Stomach smooth muscle (tissue), 2 donors: ENCODE data around the gene ZIM2.
A peak's percentile ranks its signal among the peaks of the same experiment; 100 is the strongest.
"Not testable (repeated sequence)": the region's sequence is repeated elsewhere in the genome, so short reads cannot be mapped to it uniquely, and the experiment has no call there.

Source experiments
- H3K27ac ChIP-seq: one replicate; pipeline ENCODE4 v1.7.0; 2013; ENCODE audit warnings: mild to moderate bottlenecking, low read length, inconsistent platforms
- H3K27me3 ChIP-seq, 2 donors: one replicate each; pipeline ENCODE4 v1.7.0; 2013; ENCODE audit warnings: low read length in 2 of 2; ENCODE audit not compliant: insufficient read depth in 2 of 2, control insufficient read depth in 1 of 2
- H3K36me3 ChIP-seq, 2 donors: one replicate each; pipeline ENCODE4 v1.7.0; 2013; ENCODE audit warnings: low read length in 2 of 2; ENCODE audit not compliant: control insufficient read depth in 2 of 2, insufficient read depth in 2 of 2
- H3K4me1 ChIP-seq: one replicate; pipeline ENCODE4 v1.7.0; 2013; ENCODE audit warnings: low read length; ENCODE audit not compliant: control insufficient read depth, insufficient read depth
- H3K4me3 ChIP-seq, 2 donors: one replicate each; pipeline ENCODE4 v1.7.0; 2013; ENCODE audit warnings: low read length in 2 of 2
- H3K9ac ChIP-seq, 2 donors: one replicate each; pipeline ENCODE4 v1.7.0; 2013; ENCODE audit warnings: low read length in 2 of 2, mild to moderate bottlenecking in 1 of 2
- H3K9me3 ChIP-seq, 2 donors: one replicate each; pipeline ENCODE4 v1.7.0; 2013; ENCODE audit warnings: low read length in 2 of 2; ENCODE audit not compliant: control insufficient read depth in 2 of 2
- donor health status: healthy.
- donor health status: Pancreatic carcinoma.

ZIM2 gene

GRCh38 chr19:56866538-56866937, 26.0 kb upstream of the ZIM2 start:
- Histone ChIP-seq H3K27ac (no peak overlapping the region), H3K4me1 (no peaks in the 10 kb centered on the region), H3K9ac (no peak overlapping the region), H3K9me3 (peaks cover 3 to 6% of the 10 kb centered on the region in 2 donors), H3K4me3 (no peak overlapping the region), H3K27me3 (no peaks in the 10 kb centered on the region), H3K36me3 (no peaks in the 10 kb centered on the region)

DNA sequence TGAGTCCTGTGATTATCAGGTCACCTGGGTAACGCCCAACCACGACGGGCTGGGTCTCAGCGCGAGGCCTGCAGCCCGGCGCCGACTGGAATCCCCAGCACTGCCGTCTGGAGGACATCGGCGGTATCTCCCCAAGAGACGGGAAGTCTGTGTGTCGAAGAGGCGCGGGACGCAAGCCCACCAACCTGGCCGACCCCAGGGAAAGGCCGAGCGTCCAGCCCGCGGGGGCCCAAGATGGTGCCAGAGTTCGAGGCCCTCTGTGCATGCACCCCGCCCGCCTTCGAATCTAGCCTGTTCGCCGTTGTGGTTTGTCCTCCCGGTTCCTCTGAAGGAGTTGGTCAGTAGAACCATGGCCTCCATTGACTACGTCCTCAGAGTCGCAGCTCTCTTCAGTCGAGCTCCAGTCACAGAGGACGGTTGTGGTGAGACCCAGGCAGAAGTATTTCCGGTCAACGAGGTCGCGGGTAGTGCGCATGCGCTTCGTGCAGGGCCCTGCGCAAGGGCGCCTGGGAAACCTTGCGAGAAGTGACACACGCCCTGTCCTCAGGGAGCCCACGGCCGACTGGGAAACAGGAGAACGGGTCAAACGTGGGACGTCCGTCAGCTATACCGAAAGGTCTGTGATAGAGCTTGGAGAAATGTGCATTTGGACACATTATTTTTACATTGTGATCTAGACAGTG, 24.1 kb upstream of the ZIM2 start:
- Histone ChIP-seq H3K4me1 (no peaks in the 10 kb centered on the region), H3K36me3 (no peaks in the 10 kb centered on the region), H3K27me3 (peaks cover 0 to 2% of the 10 kb centered on the region in 2 donors), H3K4me3 (no peak overlapping the region), H3K9ac (no peak overlapping the region), H3K27ac (no peak overlapping the region), H3K9me3 (peaks cover 3 to 6% of the 10 kb centered on the region in 2 donors)

DNA sequence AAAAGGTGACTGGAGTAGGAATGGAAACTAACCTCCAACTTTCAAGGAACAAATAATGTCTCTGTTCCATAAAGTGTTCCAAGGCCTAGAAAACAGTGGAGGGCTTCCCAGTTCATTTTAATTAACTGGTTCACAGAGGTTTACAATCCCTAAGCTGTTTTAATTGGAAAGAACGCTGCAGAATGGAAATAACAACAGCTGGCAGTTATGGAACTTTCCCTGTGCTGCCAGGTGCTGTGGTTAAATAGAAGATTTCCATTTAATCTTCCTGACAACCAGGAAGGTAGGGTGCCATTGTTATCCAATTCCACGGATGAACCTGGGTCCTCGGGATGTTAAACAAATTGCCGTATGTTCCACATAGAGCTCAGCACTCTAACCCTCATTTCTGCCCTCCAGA, 22.2 kb upstream of the ZIM2 start:
- H3K9ac ChIP-seq, result no peak overlapping the region
- no peak overlapping the region for H3K4me3 ChIP-seq
- no peaks in the 10 kb centered on the region for H3K4me1 ChIP-seq
- H3K9me3 ChIP-seq, result peaks cover 3 to 6% of the 10 kb centered on the region in 2 donors
- peaks cover 0 to 2% of the 10 kb centered on the region in 2 donors for H3K27me3 ChIP-seq
- no peak overlapping the region for H3K27ac ChIP-seq
- no peaks in the 10 kb centered on the region for H3K36me3 ChIP-seq

DNA sequence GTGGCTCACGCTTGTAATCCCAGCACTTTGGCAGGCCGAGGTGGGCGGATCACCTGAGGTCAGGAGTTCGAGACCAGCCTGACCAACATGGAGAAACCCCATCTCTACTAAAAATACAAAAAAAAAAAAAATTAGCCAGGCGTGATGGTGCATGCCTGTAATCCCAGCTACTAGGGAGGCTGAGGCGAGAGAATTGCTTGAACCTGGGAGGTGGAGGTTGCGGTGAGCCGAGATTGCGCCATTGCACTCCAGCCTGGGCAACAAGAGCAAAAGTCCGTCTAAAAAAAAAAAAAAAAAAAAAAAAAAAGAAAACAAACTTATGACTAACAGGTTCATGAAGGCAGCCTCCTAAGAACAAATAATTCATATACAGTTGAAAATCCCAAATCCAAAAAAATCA, 19.9 kb upstream of the ZIM2 start:
- H3K27me3 ChIP-seq, H3K27ac ChIP-seq, H3K9ac ChIP-seq, H3K4me3 ChIP-seq, H3K4me1 ChIP-seq, H3K9me3 ChIP-seq, H3K36me3 ChIP-seq: not testable (repeated sequence)

GRCh38 chr19:56858026-56858425, 17.5 kb upstream of the ZIM2 start:
- H3K9me3 ChIP-seq, result peaks cover 0 to 3% of the 10 kb centered on the region in 2 donors

DNA sequence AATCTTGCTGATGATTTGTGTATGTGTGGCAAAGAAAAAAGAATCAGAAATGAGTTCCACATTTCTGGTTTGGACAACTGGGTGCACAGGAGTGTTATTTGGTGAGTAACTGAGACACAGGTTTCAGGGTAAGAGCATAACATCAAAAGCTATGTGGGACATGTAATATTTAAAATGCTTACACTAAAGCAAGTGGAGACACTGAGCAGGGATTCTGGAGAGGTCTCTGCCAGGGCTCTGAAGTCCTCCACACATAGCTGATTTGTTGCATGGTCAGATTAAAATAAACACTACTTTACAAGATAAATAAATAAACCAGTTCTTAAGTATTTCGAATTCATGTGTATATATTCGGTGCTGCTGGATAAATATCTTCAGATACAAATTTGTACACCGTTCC, 16.3 kb upstream of the ZIM2 start:
- Histone ChIP-seq H3K36me3 (no peaks in the 10 kb centered on the region), H3K4me3 (no peak overlapping the region), H3K27ac (no peak overlapping the region), H3K4me1 (no peaks in the 10 kb centered on the region), H3K27me3 (peaks cover 0 to 2% of the 10 kb centered on the region in 2 donors), H3K9ac (no peak overlapping the region), H3K9me3 (no peaks in the 10 kb centered on the region)

More at GRCh38 chr19:56858026-56858425, 17.5 kb upstream of the ZIM2 start:
- Histone ChIP-seq H3K36me3 (no peaks in the 10 kb centered on the region), H3K9ac (no peak overlapping the region), H3K4me3 (no peak overlapping the region), H3K27me3 (peaks cover 0 to 2% of the 10 kb centered on the region in 2 donors), H3K4me1 (no peaks in the 10 kb centered on the region), H3K27ac (no peak overlapping the region)

- not testable (repeated sequence) for H3K4me1 ChIP-seq, H3K36me3 ChIP-seq, H3K9ac ChIP-seq
Measured at GRCh38 chr19:56852361-56852760, 11.8 kb upstream of the ZIM2 start.

DNA sequence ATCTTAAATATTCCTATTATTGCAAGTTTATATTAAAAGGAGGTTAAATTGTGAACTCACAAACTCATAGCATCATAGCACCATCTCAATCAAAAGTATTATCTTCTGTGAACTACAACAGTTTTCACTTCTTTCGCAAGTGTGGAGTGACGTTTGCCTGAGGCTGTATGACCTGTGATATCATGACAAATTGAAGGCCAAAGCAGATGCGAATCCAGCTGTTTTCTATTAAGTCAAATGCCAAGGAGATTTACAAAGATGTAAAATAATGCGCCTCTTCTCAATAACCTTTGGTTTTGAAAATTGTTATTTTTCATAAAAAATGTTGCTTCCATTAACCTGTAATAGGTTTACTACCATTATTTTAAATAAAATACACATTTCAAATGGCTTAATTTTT, 7.6 kb upstream of the ZIM2 start:
- Histone ChIP-seq H3K27me3 (no peaks in the 10 kb centered on the region), H3K9me3 (no peaks in the 10 kb centered on the region), H3K9ac (no peak overlapping the region), H3K4me1 (no peaks in the 10 kb centered on the region), H3K4me3 (no peak overlapping the region), H3K27ac (no peak overlapping the region), H3K36me3 (no peaks in the 10 kb centered on the region)

More at GRCh38 chr19:56852361-56852760, 11.8 kb upstream of the ZIM2 start:
- not testable (repeated sequence) for H3K27ac ChIP-seq, H3K9me3 ChIP-seq, H3K27me3 ChIP-seq, H3K4me3 ChIP-seq

GRCh38 chr19:56842412-56842811, 1.9 kb upstream of the ZIM2 start:
- Histone ChIP-seq H3K9ac (no peak overlapping the region), H3K4me1 (peaks cover 8% of the 10 kb centered on the region)

GRCh38 chr19:56841193-56841543, 642 bp upstream of the ZIM2 start:
- H3K27me3 ChIP-seq, result no peaks in the 10 kb centered on the region
- no peaks in the 10 kb centered on the region for H3K36me3 ChIP-seq
- peak overlapping the region; percentile 59 to 77 for H3K4me3 ChIP-seq
- no peaks in the 10 kb centered on the region for H3K9me3 ChIP-seq
- H3K4me1 ChIP-seq, result peaks cover 13% of the 10 kb centered on the region
- no peak overlapping the region for H3K27ac ChIP-seq
- no peak overlapping the region for H3K9ac ChIP-seq

More at GRCh38 chr19:56842412-56842811, 1.9 kb upstream of the ZIM2 start:
- Histone ChIP-seq H3K36me3 (no peaks in the 10 kb centered on the region), H3K27ac (no peak overlapping the region), H3K27me3 (no peaks in the 10 kb centered on the region), H3K9me3 (no peaks in the 10 kb centered on the region), H3K4me3 (no peak overlapping the region)

DNA sequence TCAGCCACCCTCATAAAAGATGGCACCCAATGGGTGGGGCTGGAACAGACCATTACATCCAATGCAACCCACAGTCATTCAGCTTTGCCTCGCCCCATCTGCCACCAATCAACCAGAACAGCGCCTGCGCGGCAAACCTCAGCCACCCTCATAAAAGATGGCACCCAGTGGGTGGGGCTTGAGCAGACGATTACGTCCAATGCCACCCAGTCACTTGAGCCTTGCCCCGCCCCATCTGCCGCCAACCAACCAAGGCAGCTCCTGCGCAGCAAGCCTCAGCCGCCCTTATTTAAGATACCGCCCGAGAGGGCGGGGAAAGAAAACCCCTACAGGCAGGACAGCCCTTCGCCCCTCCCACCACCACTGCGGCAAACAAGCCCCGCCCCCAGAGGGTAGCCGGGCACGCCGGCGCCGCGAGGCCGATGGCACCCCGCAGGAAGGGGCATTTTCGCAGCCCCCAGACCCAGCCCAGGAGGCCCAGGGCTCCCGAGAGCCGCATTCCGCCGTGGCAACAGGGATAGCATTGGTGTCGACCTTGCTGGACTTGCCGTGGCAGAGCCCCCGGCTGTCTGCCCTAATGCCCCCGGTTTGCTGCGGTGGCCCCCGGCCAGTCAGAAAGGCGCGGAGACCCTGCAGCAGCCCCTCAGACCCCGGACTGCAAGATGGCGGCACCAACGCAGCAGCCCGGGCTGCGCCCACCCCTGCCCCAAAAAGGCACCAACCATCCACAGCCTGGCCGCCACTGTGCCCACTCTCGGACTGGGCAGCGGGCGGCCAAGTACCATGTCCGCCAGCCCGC, 675 bp downstream of the ZIM2 start:
- Histone ChIP-seq H3K27me3 (no peaks in the 10 kb centered on the region), H3K9me3 (no peaks in the 10 kb centered on the region), H3K27ac (peak overlapping the region; percentile 83), H3K36me3 (peaks cover 0 to 2% of the 10 kb centered on the region in 2 donors), H3K4me1 (peaks cover 13% of the 10 kb centered on the region), H3K4me3 (peak overlapping the region; percentile 59 to 77), H3K9ac (peak overlapping the region; percentile 29 to 38)
